H1 (cell line): ENCODE data around the gene RNF157. TPM values are rescaled to one million over a fixed set of nuclear protein-coding genes. Genes with fewer than 3 reads are reported as not detected.

Source experiments
- CHD1 ChIP-seq: IDR thresholded peaks from 2 replicates; pipeline ENCODE4 v1.6.1; 2012; ENCODE audit warnings: low read depth, low read length, improper control_type of control experiment
- POLR2A ChIP-seq, 2 experiments: IDR thresholded peaks; 1 replicate in 1 of 2; 2 replicates in 1 of 2; pipeline ENCODE4 v1.6.1; 2011; ENCODE audit warnings: low read depth in 2 of 2, low read length in 2 of 2, mild to moderate bottlenecking in 2 of 2; ENCODE audit errors: control extremely low read depth in 1 of 2
- SP2 ChIP-seq: IDR thresholded peaks from 2 replicates; pipeline ENCODE4 v1.6.1; 2012; ENCODE audit warnings: mild to moderate bottlenecking, low read length, inconsistent platforms
- SUZ12 ChIP-seq: fragments of 200-600 bp; sonication (generic); IDR thresholded peaks from 2 replicates; pipeline ENCODE4 v1.6.1; 2012; ENCODE audit warnings: mild to moderate bottlenecking, inconsistent platforms, low read length, moderate library complexity, mixed read lengths
- TBP ChIP-seq: IDR thresholded peaks from 2 replicates; pipeline ENCODE4 v1.6.1; 2011; ENCODE audit warnings: low read depth, low read length, improper control_type of control experiment
- ZNF274 ChIP-seq: IDR thresholded peaks from 2 replicates; pipeline ENCODE4 v1.7.0; 2012; ENCODE audit warnings: low read length, borderline replicate concordance; ENCODE audit errors: extremely low read depth
- polyA plus RNA-seq, 7 experiments: library from polyadenylated mRNA; depleted of rRNA in 3 of 7; stranded (reverse) in 5 of 7; unstranded in 2 of 7; fragments of >200 nt in 5 of 7; fragments of 200-250 nt in 2 of 7; gene quantifications; 1 replicate in 5 of 7; 2 replicates in 1 of 7; 4 replicates in 1 of 7; pipeline versions ENCODE4 v1.2.1 to v1.2.3, GENCODE V29; 2011 to 2013; ENCODE audit warnings: missing spikeins in 2 of 7, mixed read lengths in 2 of 7
- total RNA-seq: library from RNA; stranded (reverse); fragmentation: NEBNext Ultra II Directional; extraction: Animal tissue kit (Norgen Biotek cat#: 25700); gene quantifications from 2 replicates; pipeline ENCODE4 v1.2.1, GENCODE V29; 2021
- TF ChIP-seq, protein P1 (sequence below): IDR thresholded peaks from 2 replicates; pipeline ENCODE4 v1.6.1; 2011; ENCODE audit warnings: low read length, improper control_type of control experiment
- TF ChIP-seq, protein P2 (sequence below), 3 experiments: IDR thresholded peaks; 1 replicate in 2 of 3; 2 replicates in 1 of 3; pipeline versions ENCODE4 v1.5.1 to v1.6.1; 2011; ENCODE audit warnings: low read length in 3 of 3, mild to moderate bottlenecking in 3 of 3, inconsistent platforms in 2 of 3, low read depth in 1 of 3, moderate library complexity in 1 of 3; ENCODE audit not compliant: insufficient read depth in 1 of 3; ENCODE audit errors: control extremely low read depth in 1 of 3

The RNF157 gene
- total and polyA plus RNA-seq, 2 of the 8 experiments (the other 6 are each of a cell fraction or from before 2014, with no cell fraction given): 13.4 to 16.7 TPM

GRCh38 chr17:76097716-76098295 is 142.5 kb downstream of the RNF157 start (continued):
- no peak for TF ChIP-seq POLR2A (IDR thresholded peaks at IDR 0.05; ENCODE audit: control extremely low read depth in 1 of 2, low read depth in 2 of 2, low read length in 2 of 2)
- TF ChIP-seq SUZ12: no peak
- TF ChIP-seq SP2: no peak
- TF ChIP-seq TBP: no peak
- TF ChIP-seq, protein P1, sequence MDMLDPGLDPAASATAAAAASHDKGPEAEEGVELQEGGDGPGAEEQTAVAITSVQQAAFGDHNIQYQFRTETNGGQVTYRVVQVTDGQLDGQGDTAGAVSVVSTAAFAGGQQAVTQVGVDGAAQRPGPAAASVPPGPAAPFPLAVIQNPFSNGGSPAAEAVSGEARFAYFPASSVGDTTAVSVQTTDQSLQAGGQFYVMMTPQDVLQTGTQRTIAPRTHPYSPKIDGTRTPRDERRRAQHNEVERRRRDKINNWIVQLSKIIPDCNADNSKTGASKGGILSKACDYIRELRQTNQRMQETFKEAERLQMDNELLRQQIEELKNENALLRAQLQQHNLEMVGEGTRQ: no peak
- TF ChIP-seq, protein P2, sequence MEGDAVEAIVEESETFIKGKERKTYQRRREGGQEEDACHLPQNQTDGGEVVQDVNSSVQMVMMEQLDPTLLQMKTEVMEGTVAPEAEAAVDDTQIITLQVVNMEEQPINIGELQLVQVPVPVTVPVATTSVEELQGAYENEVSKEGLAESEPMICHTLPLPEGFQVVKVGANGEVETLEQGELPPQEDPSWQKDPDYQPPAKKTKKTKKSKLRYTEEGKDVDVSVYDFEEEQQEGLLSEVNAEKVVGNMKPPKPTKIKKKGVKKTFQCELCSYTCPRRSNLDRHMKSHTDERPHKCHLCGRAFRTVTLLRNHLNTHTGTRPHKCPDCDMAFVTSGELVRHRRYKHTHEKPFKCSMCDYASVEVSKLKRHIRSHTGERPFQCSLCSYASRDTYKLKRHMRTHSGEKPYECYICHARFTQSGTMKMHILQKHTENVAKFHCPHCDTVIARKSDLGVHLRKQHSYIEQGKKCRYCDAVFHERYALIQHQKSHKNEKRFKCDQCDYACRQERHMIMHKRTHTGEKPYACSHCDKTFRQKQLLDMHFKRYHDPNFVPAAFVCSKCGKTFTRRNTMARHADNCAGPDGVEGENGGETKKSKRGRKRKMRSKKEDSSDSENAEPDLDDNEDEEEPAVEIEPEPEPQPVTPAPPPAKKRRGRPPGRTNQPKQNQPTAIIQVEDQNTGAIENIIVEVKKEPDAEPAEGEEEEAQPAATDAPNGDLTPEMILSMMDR (IDR thresholded peaks at IDR 0.05; ENCODE audit: control extremely low read depth in 1 of 3, insufficient read depth in 1 of 3, low read depth in 1 of 3, low read length in 3 of 3): no peak
- no peak for TF ChIP-seq ZNF274
- TF ChIP-seq CHD1: no peak
